Activated B cell treated with CpG ODN at 0.5 μM for 24 hours (primary cell): Measurements from ENCODE around the gene MPHOSPH10. TPM values are rescaled to one million over a fixed set of nuclear protein-coding genes. Genes with fewer than 3 reads are reported as not detected.

Experiments used
- ATAC-seq: fragments of 200-7000 bp; cut with Tn5 transposase; one replicate; pipeline ENCODE4 v1.10.0; 2021; ENCODE audit warnings: low read depth, mild to moderate bottlenecking, moderate library complexity
- CTCF ChIA-PET: fragments of 350-600 bp; sonication (Branson Sonifier 250); formaldehyde crosslinking; loops from one replicate; lab custom pipeline; 2021; ENCODE audit warnings: antibody characterized with exemption; lab: Charles Lee
- POLR2A ChIA-PET: fragments of 350-600 bp; sonication (Branson Sonifier 250); formaldehyde crosslinking; loops from one replicate; lab custom pipeline; 2021; ENCODE audit warnings: antibody characterized with exemption; lab: Charles Lee
- DNase-seq: peaks from one replicate; pipeline ENCODE4 v3.0.0; 2022
- H3K27ac Mint-ChIP-seq: one replicate; pipeline ENCODE4 v1.8.0; 2020; ENCODE audit warnings: mixed read lengths
- H3K27me3 Mint-ChIP-seq: one replicate; pipeline ENCODE4 v1.8.0; 2021; ENCODE audit warnings: mixed read lengths
- H3K36me3 Mint-ChIP-seq: one replicate; pipeline ENCODE4 v1.8.0; 2021; ENCODE audit warnings: low read depth, mixed read lengths
- H3K4me1 Mint-ChIP-seq: one replicate; pipeline ENCODE4 v1.8.0; 2021; ENCODE audit warnings: mixed read lengths
- H3K4me3 Mint-ChIP-seq: one replicate; pipeline ENCODE4 v1.8.0; 2020; ENCODE audit warnings: mild to moderate bottlenecking, mixed read lengths
- H3K9me3 Mint-ChIP-seq: one replicate; pipeline ENCODE4 v1.8.0; 2020; ENCODE audit warnings: mixed read lengths
- CTCF ChIP-seq: fragments of 200-600 bp; IDR thresholded peaks from one replicate; pipeline ENCODE4 v1.8.0; 2022; ENCODE audit warnings: antibody characterized with exemption, mild to moderate bottlenecking
- intact Hi-C: fragments of 100-400 bp; cut with micrococcal nuclease; formaldehyde crosslinking; loops from one replicate; pipeline ENCODE4 v1.15.1; 2024
- total RNA-seq: library from RNA; stranded (reverse); gene quantifications from 2 replicates; pipeline ENCODE4 v1.2.3, GENCODE V29; 2022

Gene MPHOSPH10
- total RNA-seq, 1 donor from 2014 or later, result 47.6 TPM

- DNase-seq (no peak), ATAC-seq (no peak)
- Mint-ChIP-seq H3K36me3 (peaks cover 90% of the 10 kb centered on the region), H3K27ac (no peak overlapping the region), H3K4me3 (no peak overlapping the region), H3K27me3 (no peaks in the 10 kb centered on the region), H3K9me3 (no peaks in the 10 kb centered on the region), H3K4me1 (no peaks in the 10 kb centered on the region)
- intact Hi-C loops, result no loop called here
- POLR2A ChIA-PET, result no interaction called here
- TF ChIP-seq CTCF, result no peak
- CTCF ChIA-PET, result no interaction called here
Measured at GRCh38 chr2:71143782-71144181, 13.3 kb downstream of the MPHOSPH10 start.

GRCh38 chr2:71148506-71149063 is 18.2 kb downstream of the MPHOSPH10 start:
- no peaks in the 10 kb centered on the region for H3K4me1 Mint-ChIP-seq
- H3K9me3 Mint-ChIP-seq, result no peaks in the 10 kb centered on the region
- TF ChIP-seq CTCF, result no peak
- ATAC-seq, result no peak
- intact Hi-C loops, result no loop called here
- H3K27me3 Mint-ChIP-seq, result no peaks in the 10 kb centered on the region
- H3K36me3 Mint-ChIP-seq, result peaks cover 78% of the 10 kb centered on the region
- ChIA-PET CTCF (no interaction called here), POLR2A (no interaction called here)
- H3K27ac Mint-ChIP-seq, result no peak overlapping the region
- no peak for DNase-seq
- H3K4me3 Mint-ChIP-seq, result no peak overlapping the region

DNA sequence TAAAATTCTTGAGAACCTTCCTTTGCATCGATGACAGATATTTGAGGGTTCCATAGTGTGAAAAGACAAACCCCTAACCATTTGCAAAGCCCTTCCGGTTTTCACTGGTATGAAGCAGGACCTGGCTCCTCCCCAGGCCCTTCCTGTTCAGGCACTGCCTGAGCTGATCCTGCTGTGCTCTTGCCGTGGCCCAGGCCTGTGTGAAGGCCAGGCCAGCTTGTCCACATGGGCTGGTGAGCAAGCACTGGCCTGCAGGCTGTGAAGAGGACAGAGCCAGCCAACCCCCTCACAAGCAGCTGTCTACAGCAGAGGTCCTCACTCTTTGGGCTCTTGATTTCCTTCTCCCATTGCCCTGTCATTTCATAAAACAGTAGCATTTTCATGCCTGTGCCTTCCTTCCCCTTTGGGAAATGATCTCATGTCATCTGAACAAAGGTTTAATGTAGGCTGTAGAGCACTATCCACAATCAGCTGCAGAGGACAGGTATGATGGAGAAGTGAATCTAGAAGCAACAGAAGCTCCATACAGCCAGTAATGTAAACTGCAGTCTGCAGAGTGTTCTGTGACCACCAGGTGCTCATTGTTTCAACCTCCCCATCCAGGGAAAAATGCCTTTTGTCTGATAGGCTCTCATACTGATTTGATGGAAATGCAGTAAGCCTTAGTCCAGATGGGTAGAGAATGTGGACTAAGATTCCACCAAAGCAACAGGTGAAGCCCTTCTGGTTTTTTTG is 19.8 kb downstream of the MPHOSPH10 start:
- Mint-ChIP-seq H3K27ac (no peak overlapping the region), H3K36me3 (peaks cover 61% of the 10 kb centered on the region), H3K4me1 (no peaks in the 10 kb centered on the region), H3K27me3 (no peaks in the 10 kb centered on the region), H3K4me3 (no peak overlapping the region), H3K9me3 (no peaks in the 10 kb centered on the region)
- no peak for DNase-seq
- TF ChIP-seq CTCF, result no peak
- ChIA-PET POLR2A (no interaction called here), CTCF (no interaction called here)
- ATAC-seq, result no peak
- intact Hi-C loops, result no loop called here

DNA sequence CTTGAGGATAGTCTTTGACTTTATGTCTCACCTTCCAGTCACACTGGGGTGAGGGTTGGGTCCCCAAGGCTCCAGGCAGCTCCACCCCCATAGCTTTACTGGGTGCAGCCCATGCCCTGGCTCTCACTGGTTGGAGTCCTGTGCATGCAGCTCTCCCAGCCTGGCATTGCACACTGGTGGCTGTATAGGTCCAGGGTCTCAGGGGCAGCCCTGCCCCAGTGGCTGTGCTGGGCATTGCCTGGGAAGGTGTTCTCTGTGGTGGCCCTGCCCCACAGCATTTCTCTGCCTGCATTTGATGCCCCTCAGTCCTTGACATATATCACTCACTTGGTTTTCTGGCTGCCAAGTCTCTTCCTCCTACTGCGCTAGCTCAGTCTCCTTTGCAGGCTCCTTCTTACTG is 21.2 kb downstream of the MPHOSPH10 start:
- peaks cover 49% of the 10 kb centered on the region for H3K36me3 Mint-ChIP-seq
- ATAC-seq (no peak), DNase-seq (no peak)
- peaks cover 3% of the 10 kb centered on the region for H3K27me3 Mint-ChIP-seq
- H3K4me1 Mint-ChIP-seq, result no peaks in the 10 kb centered on the region
- intact Hi-C loops, result no loop called here
- ChIA-PET CTCF (no interaction called here), POLR2A (no interaction called here)
- TF ChIP-seq CTCF, result no peak
- H3K4me3 Mint-ChIP-seq, result no peak overlapping the region
- H3K9me3 Mint-ChIP-seq, result no peaks in the 10 kb centered on the region
- H3K27ac Mint-ChIP-seq, result no peak overlapping the region

DNA sequence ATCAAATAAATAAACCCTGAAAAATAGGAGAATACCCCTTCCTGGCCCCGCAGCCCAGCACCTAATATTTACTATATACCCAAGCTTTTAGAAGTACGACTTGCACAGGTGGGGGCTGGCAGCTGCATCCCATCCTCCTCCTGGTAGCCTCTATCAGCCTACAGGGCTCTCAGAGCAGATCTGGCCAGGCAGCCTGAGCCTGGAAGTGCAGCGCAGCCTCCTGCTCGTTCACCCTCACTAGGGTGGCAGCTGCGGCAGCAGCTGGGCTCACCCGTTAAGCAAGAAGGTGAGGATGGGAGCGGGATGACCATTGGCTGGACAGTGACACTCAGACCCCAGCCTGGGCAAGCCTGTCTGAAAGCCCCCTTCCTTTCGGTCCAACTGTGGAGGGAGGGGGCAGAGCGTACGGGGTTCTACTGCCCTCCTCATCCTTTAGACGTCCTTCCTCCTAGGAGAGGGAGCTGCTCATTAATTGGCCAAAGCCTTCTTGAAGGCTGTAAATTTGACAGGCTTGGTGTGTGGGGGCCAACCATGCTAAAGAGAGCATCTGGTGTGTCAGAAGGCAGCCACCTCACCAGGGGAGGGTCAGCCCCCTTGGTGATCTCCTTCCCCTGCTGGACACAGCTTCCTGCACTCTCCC is 23.3 kb downstream of the MPHOSPH10 start:
- H3K9me3 Mint-ChIP-seq, result no peaks in the 10 kb centered on the region
- peaks cover 30% of the 10 kb centered on the region for H3K36me3 Mint-ChIP-seq
- POLR2A ChIA-PET, result no interaction called here
- no peak for TF ChIP-seq CTCF
- intact Hi-C loops, result loop anchor here (1.0 kb wide), 1 partner anchor 104 kb away; no protein-coding TSS in a partner anchor
- ATAC-seq (no peak), DNase-seq (no peak)
- CTCF ChIA-PET, result interaction anchor here (1.2 kb wide), 1 partner anchor 11 kb away, joined by 3 read pairs; no protein-coding TSS in a partner anchor
- H3K27me3 Mint-ChIP-seq, result peaks cover 10% of the 10 kb centered on the region
- no peak overlapping the region for H3K27ac Mint-ChIP-seq
- no peak overlapping the region for H3K4me3 Mint-ChIP-seq
- H3K4me1 Mint-ChIP-seq, result peaks cover 4% of the 10 kb centered on the region
